Smooth muscle cell (in vitro differentiated cells): ENCODE data around the gene NAA38. TPM values are rescaled to one million over a fixed set of nuclear protein-coding genes. Genes with fewer than 3 reads are reported as not detected.

Experiments used
- DNase-seq: peaks from one replicate; lab custom pipeline; 2025; ENCODE audit not compliant: unreplicated experiment; lab: John Stamatoyannopoulos, UW
- H2AFZ ChIP-seq: fragments of 200-600 bp; sonication (generic); 2 replicates; pipeline ENCODE4 v1.6.0; 2016; ENCODE audit warnings: antibody characterized with exemption, low read depth, mild to moderate bottlenecking
- H3F3A ChIP-seq: fragments of 200-600 bp; sonication (generic); 2 replicates; pipeline ENCODE4 v1.6.0; 2017; ENCODE audit warnings: antibody characterized with exemption, low read depth
- H3K27ac ChIP-seq: fragments of 200-600 bp; sonication (generic); 2 replicates; pipeline ENCODE4 v1.5.1; 2016; ENCODE audit warnings: low read depth, mild to moderate bottlenecking
- H3K27me3 ChIP-seq: fragments of 200-600 bp; sonication (generic); 2 replicates; pipeline ENCODE4 v1.6.1; 2016; ENCODE audit warnings: low read depth, mild to moderate bottlenecking
- H3K36me3 ChIP-seq: fragments of 200-600 bp; sonication (generic); 2 replicates; pipeline ENCODE4 v1.5.1; 2016; ENCODE audit warnings: low read depth
- H3K4me1 ChIP-seq: fragments of 200-600 bp; sonication (generic); 2 replicates; pipeline ENCODE4 v1.5.1; 2016; ENCODE audit warnings: low read depth
- H3K4me2 ChIP-seq: fragments of 200-600 bp; sonication (generic); 2 replicates; pipeline ENCODE4 v1.6.0; 2016; ENCODE audit warnings: mild to moderate bottlenecking
- H3K4me3 ChIP-seq: fragments of 200-600 bp; sonication (generic); 2 replicates; pipeline ENCODE4 v1.5.1; 2016; ENCODE audit warnings: mild to moderate bottlenecking
- H3K79me2 ChIP-seq: fragments of 200-600 bp; sonication (generic); 2 replicates; pipeline ENCODE4 v1.6.0; 2016; ENCODE audit warnings: low read depth, mild to moderate bottlenecking
- H3K9ac ChIP-seq: fragments of 200-600 bp; sonication (generic); 2 replicates; pipeline ENCODE4 v1.6.0; 2016; ENCODE audit warnings: low read depth
- H3K9me3 ChIP-seq: fragments of 200-600 bp; sonication (generic); replicated peaks from 2 replicates; pipeline ENCODE4 v1.5.1; 2016; ENCODE audit warnings: low read depth
- H4K20me1 ChIP-seq: fragments of 200-600 bp; sonication (generic); 2 replicates; pipeline ENCODE4 v1.6.0; 2016; ENCODE audit warnings: low read depth
- WGBS: methylation state at CpG from one replicate; pipeline ENCODE4 v1.1.7; 2016; ENCODE audit warnings: low lambda C conversion rate; 5-methylcytosine and 5-hydroxymethylcytosine counted together
- polyA plus RNA-seq: library from polyadenylated mRNA; unstranded; fragments of >200 nt; fragmentation: Nextera tagmentation; extraction: Ambion mirVana; gene quantifications from 2 replicates; pipeline ENCODE4 v1.2.1, GENCODE V29; 2016
- total RNA-seq: library from RNA; depleted of rRNA; stranded (reverse); fragments of >200 nt; gene quantifications from 2 replicates; pipeline ENCODE4 v1.2.3, GENCODE V29; 2014
- TF ChIP-seq, protein P1 (sequence below): fragments of 200-600 bp; sonication (generic); IDR thresholded peaks from 2 replicates; pipeline ENCODE4 v1.5.1; 2017; ENCODE audit warnings: borderline replicate concordance, mild to moderate bottlenecking, antibody characterized with exemption; ENCODE audit not compliant: insufficient read depth, poor library complexity, severe bottlenecking

NAA38 gene
- total and polyA plus RNA-seq, 2 experiments from 2014 or later, result 76.4 to 99.4 TPM

- Histone ChIP-seq H3K4me3 (peak overlapping the region; percentile 49), H3K4me1 (peaks cover 32% of the 10 kb centered on the region), H2AFZ (no peak overlapping the region), H3K4me2 (peak overlapping the region; percentile 84), H3K27ac (peak overlapping the region; percentile 88), H4K20me1 (peaks cover 59% of the 10 kb centered on the region), H3K9me3 (no peaks in the 10 kb centered on the region), H3K79me2 (peaks cover 14% of the 10 kb centered on the region), H3K36me3 (no peaks in the 10 kb centered on the region), H3K27me3 (no peaks in the 10 kb centered on the region), H3K9ac (no peak overlapping the region), H3F3A (peaks cover 48% of the 10 kb centered on the region)
- DNase-seq, result no peak
- TF ChIP-seq, protein P1, sequence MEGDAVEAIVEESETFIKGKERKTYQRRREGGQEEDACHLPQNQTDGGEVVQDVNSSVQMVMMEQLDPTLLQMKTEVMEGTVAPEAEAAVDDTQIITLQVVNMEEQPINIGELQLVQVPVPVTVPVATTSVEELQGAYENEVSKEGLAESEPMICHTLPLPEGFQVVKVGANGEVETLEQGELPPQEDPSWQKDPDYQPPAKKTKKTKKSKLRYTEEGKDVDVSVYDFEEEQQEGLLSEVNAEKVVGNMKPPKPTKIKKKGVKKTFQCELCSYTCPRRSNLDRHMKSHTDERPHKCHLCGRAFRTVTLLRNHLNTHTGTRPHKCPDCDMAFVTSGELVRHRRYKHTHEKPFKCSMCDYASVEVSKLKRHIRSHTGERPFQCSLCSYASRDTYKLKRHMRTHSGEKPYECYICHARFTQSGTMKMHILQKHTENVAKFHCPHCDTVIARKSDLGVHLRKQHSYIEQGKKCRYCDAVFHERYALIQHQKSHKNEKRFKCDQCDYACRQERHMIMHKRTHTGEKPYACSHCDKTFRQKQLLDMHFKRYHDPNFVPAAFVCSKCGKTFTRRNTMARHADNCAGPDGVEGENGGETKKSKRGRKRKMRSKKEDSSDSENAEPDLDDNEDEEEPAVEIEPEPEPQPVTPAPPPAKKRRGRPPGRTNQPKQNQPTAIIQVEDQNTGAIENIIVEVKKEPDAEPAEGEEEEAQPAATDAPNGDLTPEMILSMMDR, result no peak
- 18% methylated on average over 15 of the region's 15 CpGs for WGBS
Observed at GRCh38 chr17:7855660-7856010, 1.7 kb downstream of the NAA38 start.

DNA sequence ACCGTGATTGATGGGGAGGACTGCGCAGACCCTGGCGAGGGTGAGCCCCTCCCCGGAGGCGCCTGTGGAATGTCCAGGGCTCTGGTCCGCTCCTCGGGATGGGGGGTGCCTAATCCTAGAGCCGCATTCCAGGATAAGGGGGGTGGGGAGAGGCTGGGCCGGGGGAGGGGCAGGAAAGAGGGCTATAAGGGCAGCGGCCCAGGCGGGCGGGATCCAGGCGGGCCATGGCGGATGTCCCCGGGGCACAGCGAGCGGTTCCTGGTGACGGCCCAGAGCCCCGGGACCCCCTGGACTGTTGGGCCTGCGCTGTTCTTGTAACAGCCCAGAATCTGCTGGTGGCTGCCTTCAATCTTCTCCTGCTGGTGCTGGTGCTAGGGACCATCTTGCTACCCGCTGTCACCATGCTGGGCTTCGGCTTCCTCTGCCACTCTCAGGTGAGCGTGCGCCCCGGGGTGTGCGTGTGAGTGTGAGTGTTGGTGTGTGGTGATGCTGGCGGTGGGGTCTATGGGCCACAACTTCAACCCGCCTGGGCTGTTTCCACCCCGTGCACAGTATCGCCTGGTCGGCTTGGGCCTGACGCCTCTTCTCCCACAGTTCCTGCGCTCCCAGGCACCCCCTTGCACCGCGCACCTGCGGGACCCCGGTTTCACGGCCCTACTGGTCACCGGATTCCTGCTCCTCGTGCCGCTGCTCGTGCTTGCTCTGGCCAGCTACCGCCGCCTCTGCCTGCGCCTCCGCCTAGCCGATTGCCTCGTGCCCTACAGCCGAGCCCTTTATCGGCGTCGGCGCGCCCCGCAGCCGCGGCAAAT, 2.3 kb downstream of the NAA38 start, which contains the start of gene TMEM88:
TSS of gene TMEM88 (plus strand) at position 216 of the 809 bp plus-strand sequence. CDS start at position 225, 9 bp downstream.
- TF ChIP-seq, protein P1, result no peak
- H3K27ac ChIP-seq, result peak within 1 kb of the TSS; percentile 88
- H3K9ac ChIP-seq, result no peak within 1 kb of the TSS

GRCh38 chr17:7854078-7854777, 3.1 kb downstream of the NAA38 start:
- WGBS, result 38% methylated on average over 29 of the region's 31 CpGs
- DNase-seq, result no peak
- H2AFZ ChIP-seq, result no peak overlapping the region

More for the DNA sequence above, 2.3 kb downstream of the NAA38 start, which contains the start of gene TMEM88:
- no peak within 1 kb of the TSS for H2AFZ ChIP-seq
- peaks cover 32% of the 10 kb centered on the region for H3K4me1 ChIP-seq
- H3K36me3 ChIP-seq, result no peaks in the 10 kb centered on the region
- peaks cover 65% of the 10 kb centered on the region for H4K20me1 ChIP-seq
- peaks cover 51% of the 10 kb centered on the region for H3F3A ChIP-seq
- no peak for DNase-seq
- H3K79me2 ChIP-seq, result peaks cover 19% of the 10 kb centered on the region
- H3K27me3 ChIP-seq, result no peaks in the 10 kb centered on the region
- peak within 1 kb of the TSS; percentile 84 for H3K4me2 ChIP-seq
- H3K4me3 ChIP-seq, result peak within 1 kb of the TSS; percentile 49
- 17% methylated on average over 53 of the region's 57 CpGs for WGBS
- H3K9me3 ChIP-seq, result no peaks in the 10 kb centered on the region

More at GRCh38 chr17:7854078-7854777, 3.1 kb downstream of the NAA38 start:
- Histone ChIP-seq H3K79me2 (peaks cover 25% of the 10 kb centered on the region), H3K4me2 (peak overlapping the region; percentile 84), H3K4me1 (peaks cover 32% of the 10 kb centered on the region), H3K27me3 (no peaks in the 10 kb centered on the region), H3K9me3 (no peaks in the 10 kb centered on the region), H4K20me1 (peaks cover 73% of the 10 kb centered on the region), H3K4me3 (no peak overlapping the region), H3K36me3 (no peaks in the 10 kb centered on the region), H3F3A (peaks cover 51% of the 10 kb centered on the region), H3K27ac (no peak overlapping the region), H3K9ac (no peak overlapping the region)
- TF ChIP-seq, protein P1, result no peak
